K562 (cell line): ENCODE data around the gene POMP. TPM values are rescaled to one million over a fixed set of nuclear protein-coding genes. Genes with fewer than 3 reads are reported as not detected.

Experiments used
- MGA ChIP-seq: fragments of 450-650 bp; IDR thresholded peaks from 2 replicates; pipeline ENCODE4 v1.6.1; 2016; ENCODE audit warnings: mild to moderate bottlenecking, moderate library complexity
- TFAM ChIP-seq: fragments of 250-450 bp; sonication (Bioruptor Pico); conservative IDR thresholded peaks from 2 replicates; pipeline ENCODE4 v1.5.0; 2021; ENCODE audit warnings: mild to moderate bottlenecking, moderate library complexity
- polyA plus RNA-seq, 8 experiments: library from polyadenylated mRNA; depleted of rRNA in 4 of 8; stranded (reverse) in 5 of 8; unstranded in 3 of 8; fragments of >200 nt; fragmentation: Nextera tagmentation in 2 of 8; fragmentation: Illumina TruSeq in 1 of 8; extraction: Ambion mirVana in 2 of 8; extraction: Trizol in 1 of 8; gene quantifications; 2 replicates each; pipeline versions ENCODE4 v1.2.1 to v1.2.3, GENCODE V29; 2011 to 2014; ENCODE audit warnings: inconsistent platforms in 1 of 8, missing spikeins in 1 of 8
- total RNA-seq, 7 experiments: library from RNA; depleted of rRNA in 6 of 7; stranded (reverse); fragments of >200 nt in 6 of 7; fragmentation: Illumina TruSeq in 2 of 7; extraction: Trizol in 2 of 7; gene quantifications; 2 replicates each; pipeline versions ENCODE4 v1.2.1 to v1.2.3, GENCODE V29; 2011 to 2021; ENCODE audit warnings: low replicate concordance in 1 of 7

The POMP gene
- total and polyA plus RNA-seq, 9 of the 15 experiments (the other 6 are each of a cell fraction or from before 2014, with no cell fraction given): 69.2 to 647 (median 118) TPM

GRCh38 chr13:28620011-28620830, 38.7 kb upstream of the POMP start (continued):
- TF ChIP-seq TFAM (CRISPR knock-in tag): no peak
- TF ChIP-seq MGA: no peak
- TF ChIP-seq, all 486 proteins: peak for 0
